Upper lobe of left lung (tissue), 4 donors: ENCODE results near the gene AKAP12.

ENCODE experiments used
- CTCF ChIP-seq, 6 experiments: fragments of 450-650 bp in 4 of 6; fragments of 200-600 bp in 2 of 6; sonication (generic) in 2 of 6; IDR thresholded peaks; one replicate each; pipeline ENCODE4 v1.5.1; 2016 to 2019; ENCODE audit warnings: antibody characterized with exemption in 6 of 6
- EP300 ChIP-seq, 4 donors: sonication (generic); formaldehyde crosslinking; IDR thresholded peaks; one replicate each; pipeline ENCODE4 v1.5.1; 2017; ENCODE audit warnings: antibody characterized with exemption in 4 of 4, control low read depth in 2 of 4
- POLR2A ChIP-seq, 4 donors: fragments of 450-650 bp; IDR thresholded peaks; one replicate each; pipeline ENCODE4 v1.5.1; 2016 to 2017; ENCODE audit warnings: antibody characterized with exemption in 4 of 4, mild to moderate bottlenecking in 2 of 4
- POLR2AphosphoS5 ChIP-seq, 2 donors: sonication (generic); formaldehyde crosslinking; IDR thresholded peaks; one replicate each; pipeline ENCODE4 v1.5.1; 2017; ENCODE audit warnings: antibody characterized with exemption in 2 of 2

GRCh38 chr6:151403919-151404308 is 164.1 kb downstream of the AKAP12 start:
- TF ChIP-seq CTCF (IDR thresholded peaks at IDR 0.05) = no peak
- TF ChIP-seq POLR2A (IDR thresholded peaks at IDR 0.05) = no peak
- no peak for TF ChIP-seq POLR2AphosphoS5 (IDR thresholded peaks at IDR 0.05)
- TF ChIP-seq EP300 (IDR thresholded peaks at IDR 0.05) = no peak
